Karpas-422 (cell line): ENCODE measurements around the gene OR4N2. TPM values are rescaled to one million over a fixed set of nuclear protein-coding genes. Genes with fewer than 3 reads are reported as not detected.
"Not testable (repeated sequence)": the region's sequence is repeated elsewhere in the genome, so short reads cannot be mapped to it uniquely, and the experiment has no call there.

Experiments
- DNase-seq: peaks from one replicate; pipeline ENCODE4 v3.0.0-alpha.2; 2015
- H2AFZ ChIP-seq: fragments of 200-600 bp; sonication (generic); 2 replicates; pipeline ENCODE4 v1.6.1; 2014; ENCODE audit warnings: antibody characterized with exemption, low read length, mixed read lengths
- H3K27ac ChIP-seq: fragments of 200-600 bp; sonication (generic); 2 replicates; pipeline ENCODE4 v1.5.1; 2014; ENCODE audit warnings: mild to moderate bottlenecking, low read length, moderate library complexity
- H3K27me3 ChIP-seq: fragments of 200-600 bp; sonication (generic); 2 replicates; pipeline ENCODE4 v1.6.1; 2014; ENCODE audit warnings: low read length, mixed read lengths
- H3K36me3 ChIP-seq: fragments of 200-600 bp; sonication (generic); 2 replicates; pipeline ENCODE4 v1.6.1; 2014; ENCODE audit warnings: low read length, mixed read lengths; ENCODE audit not compliant: insufficient read depth
- H3K4me1 ChIP-seq: fragments of 200-600 bp; sonication (generic); 2 replicates; pipeline ENCODE4 v1.6.1; 2014; ENCODE audit warnings: mild to moderate bottlenecking, low read length, mixed read lengths
- H3K4me2 ChIP-seq: fragments of 200-600 bp; sonication (generic); 2 replicates; pipeline ENCODE4 v1.6.1; 2014; ENCODE audit warnings: low read length, low read depth, mild to moderate bottlenecking; ENCODE audit not compliant: poor library complexity, severe bottlenecking
- H3K4me3 ChIP-seq: fragments of 200-600 bp; sonication (generic); 2 replicates; pipeline ENCODE4 v1.5.1; 2014; ENCODE audit warnings: mild to moderate bottlenecking, antibody characterized with exemption, low read length, mixed read lengths
- H3K79me2 ChIP-seq: fragments of 200-600 bp; sonication (generic); 2 replicates; pipeline ENCODE4 v1.6.1; 2014; ENCODE audit warnings: mild to moderate bottlenecking, low read length, mixed read lengths
- H3K9ac ChIP-seq: fragments of 200-600 bp; sonication (generic); 2 replicates; pipeline ENCODE4 v1.6.0; 2014; ENCODE audit warnings: low read length
- H3K9me2 ChIP-seq: fragments of 200-600 bp; sonication (generic), shearing (Covaris generic); replicated peaks from 2 replicates; pipeline ENCODE4 v1.6.0; 2014; ENCODE audit warnings: mild to moderate bottlenecking, low read length, moderate library complexity; ENCODE audit not compliant: insufficient read depth
- H3K9me3 ChIP-seq: fragments of 300-700, 200-600 bp; sonication (generic); 2 replicates; pipeline ENCODE4 v1.6.1; 2014; ENCODE audit warnings: low read length, mixed read lengths
- H4K20me1 ChIP-seq: fragments of 200-600 bp; sonication (generic); 2 replicates; pipeline ENCODE4 v1.6.1; 2014; ENCODE audit warnings: mild to moderate bottlenecking, antibody characterized with exemption, low read length, low read depth; ENCODE audit not compliant: insufficient read depth
- total RNA-seq: library from RNA; depleted of rRNA; stranded (reverse); fragments of >200 nt; shearing (Covaris generic); gene quantifications from 2 replicates; pipeline ENCODE4 v1.2.3, GENCODE V29; 2014; ENCODE audit warnings: low replicate concordance; rRNA removed

Gene OR4N2
- not detected in 2 replicates for total RNA-seq

- H3K27me3 ChIP-seq, DNase-seq, H3K4me1 ChIP-seq, H2AFZ ChIP-seq, H3K79me2 ChIP-seq, H3K4me2 ChIP-seq, H3K4me3 ChIP-seq, H3K36me3 ChIP-seq, H3K9ac ChIP-seq, H3K27ac ChIP-seq, H4K20me1 ChIP-seq, H3K9me2 ChIP-seq: not testable (repeated sequence)
- peaks cover 56% of the 10 kb centered on the region for H3K9me3 ChIP-seq
Observed at GRCh38 chr14:19803470-19803869, at the start of gene OR4N2. Gene OR4N2 (plus strand): TSS chr14:19803770. CDS start chr14:19827449, 23,679 bp downstream.

GRCh38 chr14:19754172-19754571 is 49.4 kb upstream of the OR4N2 start:
- no peaks in the 10 kb centered on the region for H3K79me2 ChIP-seq
- H3K9ac ChIP-seq: no peak overlapping the region
- H3K27ac ChIP-seq: no peak overlapping the region
- H3K4me3 ChIP-seq: no peak overlapping the region
- H3K4me2 ChIP-seq: no peak overlapping the region
- H3K9me3 ChIP-seq: peaks cover 43% of the 10 kb centered on the region
- no peaks in the 10 kb centered on the region for H3K9me2 ChIP-seq
- H2AFZ ChIP-seq: no peak overlapping the region
- H3K36me3 ChIP-seq: no peaks in the 10 kb centered on the region
- H4K20me1 ChIP-seq: no peaks in the 10 kb centered on the region
- DNase-seq: no peak
- H3K4me1 ChIP-seq: no peaks in the 10 kb centered on the region
- H3K27me3 ChIP-seq: no peaks in the 10 kb centered on the region

GRCh38 chr14:19771491-19771890 is 32.1 kb upstream of the OR4N2 start:
- not testable (repeated sequence) for H3K27me3 ChIP-seq, H3K79me2 ChIP-seq, H3K4me2 ChIP-seq, H3K4me3 ChIP-seq, H2AFZ ChIP-seq, H3K36me3 ChIP-seq, H3K9ac ChIP-seq, H3K9me2 ChIP-seq, H4K20me1 ChIP-seq, H3K4me1 ChIP-seq, H3K27ac ChIP-seq, DNase-seq
- H3K9me3 ChIP-seq: peaks cover 64% of the 10 kb centered on the region

GRCh38 chr14:19771895-19772430 is 31.6 kb upstream of the OR4N2 start:
- Histone ChIP-seq H3K27me3 (no peaks in the 10 kb centered on the region), H3K27ac (no peak overlapping the region), H3K79me2 (no peaks in the 10 kb centered on the region), H3K4me2 (no peak overlapping the region), H3K9me2 (no peaks in the 10 kb centered on the region), H3K9me3 (peaks cover 64% of the 10 kb centered on the region), H3K4me1 (no peaks in the 10 kb centered on the region), H3K9ac (no peak overlapping the region), H3K4me3 (no peak overlapping the region), H4K20me1 (no peaks in the 10 kb centered on the region), H2AFZ (no peak overlapping the region), H3K36me3 (no peaks in the 10 kb centered on the region)
- no peak for DNase-seq

- not testable (repeated sequence) for H3K4me3 ChIP-seq, DNase-seq, H3K9me2 ChIP-seq, H3K9ac ChIP-seq, H4K20me1 ChIP-seq, H3K27ac ChIP-seq, H2AFZ ChIP-seq, H3K4me1 ChIP-seq, H3K79me2 ChIP-seq, H3K27me3 ChIP-seq, H3K36me3 ChIP-seq, H3K4me2 ChIP-seq
- peaks cover 64% of the 10 kb centered on the region for H3K9me3 ChIP-seq
Observed at GRCh38 chr14:19772454-19772853, 31.1 kb upstream of the OR4N2 start.

GRCh38 chr14:19773204-19773603 is 30.4 kb upstream of the OR4N2 start, which contains the start of gene OR4M1:
Gene OR4M1 (plus strand): TSS chr14:19773504. CDS start chr14:19780323, 6,819 bp downstream.
- H3K79me2 ChIP-seq, H3K9me2 ChIP-seq, H4K20me1 ChIP-seq, H3K4me3 ChIP-seq, DNase-seq, H3K9ac ChIP-seq, H3K27me3 ChIP-seq, H2AFZ ChIP-seq, H3K4me1 ChIP-seq, H3K4me2 ChIP-seq, H3K36me3 ChIP-seq, H3K27ac ChIP-seq: not testable (repeated sequence)
- H3K9me3 ChIP-seq: peaks cover 58% of the 10 kb centered on the region

GRCh38 chr14:19775587-19775986 is 28.0 kb upstream of the OR4N2 start:
- H3K36me3 ChIP-seq: no peaks in the 10 kb centered on the region
- peaks cover 63% of the 10 kb centered on the region for H3K9me3 ChIP-seq
- no peaks in the 10 kb centered on the region for H3K79me2 ChIP-seq
- H3K27me3 ChIP-seq: no peaks in the 10 kb centered on the region
- H3K4me2 ChIP-seq: no peak overlapping the region
- no peak for DNase-seq
- no peak overlapping the region for H2AFZ ChIP-seq
- H3K9me2 ChIP-seq: no peaks in the 10 kb centered on the region
- no peak overlapping the region for H3K4me3 ChIP-seq
- H3K4me1 ChIP-seq: no peaks in the 10 kb centered on the region
- H3K27ac ChIP-seq: no peak overlapping the region
- no peaks in the 10 kb centered on the region for H4K20me1 ChIP-seq
- H3K9ac ChIP-seq: no peak overlapping the region

- H3K79me2 ChIP-seq: not testable (repeated sequence)
Observed at GRCh38 chr14:19785848-19786247, 17.7 kb upstream of the OR4N2 start.

GRCh38 chr14:19787318-19787717 is 16.3 kb upstream of the OR4N2 start:
- H3K79me2 ChIP-seq, H4K20me1 ChIP-seq, H3K9ac ChIP-seq, H3K4me2 ChIP-seq, H3K4me1 ChIP-seq, H3K36me3 ChIP-seq, H3K4me3 ChIP-seq, H3K9me2 ChIP-seq, H3K27me3 ChIP-seq, H3K27ac ChIP-seq, DNase-seq, H2AFZ ChIP-seq: not testable (repeated sequence)
- peaks cover 58% of the 10 kb centered on the region for H3K9me3 ChIP-seq

More at GRCh38 chr14:19785848-19786247, 17.7 kb upstream of the OR4N2 start:
- H3K9ac ChIP-seq, H4K20me1 ChIP-seq, H3K4me1 ChIP-seq, DNase-seq, H3K4me3 ChIP-seq, H2AFZ ChIP-seq, H3K27me3 ChIP-seq, H3K27ac ChIP-seq, H3K9me2 ChIP-seq, H3K36me3 ChIP-seq, H3K4me2 ChIP-seq: not testable (repeated sequence)
- peaks cover 66% of the 10 kb centered on the region for H3K9me3 ChIP-seq
